GM18499 (cell line): ENCODE data around the gene SAE1.

Experiments used
- ATAC-seq: cut with Tn5 transposase; IDR thresholded peaks from one replicate; pipeline ENCODE4 v1.9.1; 2021; ENCODE audit warnings: moderate number of reproducible peaks; ENCODE audit not compliant: insufficient read depth, unreplicated experiment

SAE1 gene

DNA sequence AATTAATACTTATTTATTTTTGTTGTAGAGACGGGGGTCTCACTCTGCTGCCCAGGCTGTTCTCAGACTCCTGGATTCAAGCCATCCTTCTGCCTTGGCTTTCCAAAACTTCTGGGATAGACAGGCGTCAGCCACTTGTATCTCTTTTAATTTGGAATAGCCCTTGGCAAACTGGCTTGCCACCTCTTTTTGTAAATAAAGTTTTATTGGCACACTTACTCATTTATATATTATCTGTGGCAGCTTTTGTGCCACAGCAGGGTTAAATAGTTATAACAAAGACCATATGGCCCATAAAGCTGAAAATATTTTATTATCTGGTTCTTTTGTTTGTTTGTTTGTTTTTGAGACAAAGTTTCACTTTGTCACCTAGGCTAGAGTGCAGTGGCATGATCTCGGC is 69.9 kb downstream of the SAE1 start:
- ATAC-seq: no peak

- ATAC-seq: no peak
Observed at GRCh38 chr19:47203254-47203653, 72.6 kb downstream of the SAE1 start.

DNA sequence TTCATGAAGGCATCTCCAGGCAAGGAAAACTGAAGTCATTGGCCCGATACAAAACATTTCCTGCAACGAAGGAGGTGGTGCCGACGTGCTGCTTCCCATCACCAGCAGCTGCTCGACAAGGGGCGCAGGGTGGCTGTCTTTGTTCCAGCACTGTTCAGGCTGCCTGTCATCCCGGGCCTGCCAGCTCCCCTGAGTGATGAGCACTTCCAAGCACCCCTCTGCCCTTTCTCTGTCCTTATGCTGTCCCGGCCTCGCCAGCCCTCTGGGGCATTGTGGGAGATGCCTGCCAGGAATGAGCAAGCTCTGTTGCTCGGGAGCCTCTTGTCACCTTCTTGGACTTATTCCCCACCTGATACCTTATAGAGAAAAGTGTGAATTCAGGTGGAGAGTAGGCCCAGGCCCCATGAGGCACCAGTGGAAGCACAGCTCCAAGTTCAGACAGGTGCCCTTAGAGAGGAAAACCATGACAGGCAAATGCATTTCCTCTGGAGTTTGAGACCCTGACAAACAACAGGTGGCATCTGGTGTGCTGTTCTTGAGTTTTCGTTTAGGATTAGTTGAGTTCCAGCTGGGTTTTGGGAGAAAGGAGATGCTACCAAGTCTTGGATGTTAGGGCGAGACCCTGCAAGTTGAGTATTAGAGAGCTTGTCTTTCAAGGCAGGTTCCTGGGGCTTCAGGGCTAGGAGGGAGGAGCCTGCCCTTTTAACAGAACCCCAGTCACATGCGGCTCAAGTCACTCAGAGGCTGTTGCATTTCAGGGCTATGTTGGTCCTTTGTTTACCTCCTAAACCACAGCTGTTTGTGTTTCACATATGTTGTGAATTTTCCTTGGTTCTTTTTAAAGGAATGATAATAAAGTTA is 78.9 kb downstream of the SAE1 start:
- ATAC-seq: no peak

DNA sequence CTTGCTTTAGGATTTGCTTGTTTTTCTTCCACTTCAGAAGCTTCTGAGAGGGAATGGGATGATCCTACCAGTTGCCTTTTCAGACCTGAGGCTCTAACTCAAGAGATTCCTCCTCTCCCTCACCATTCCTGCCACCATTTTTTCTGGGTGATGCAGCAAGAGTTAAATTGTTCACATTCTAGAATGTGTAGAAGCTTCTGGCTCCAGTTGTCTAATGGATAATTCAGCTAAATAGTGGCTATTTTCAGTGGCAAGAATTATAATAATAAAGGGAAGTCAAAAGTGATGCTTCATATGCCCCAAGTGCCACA is 79.5 kb downstream of the SAE1 start:
- no peak for ATAC-seq

DNA sequence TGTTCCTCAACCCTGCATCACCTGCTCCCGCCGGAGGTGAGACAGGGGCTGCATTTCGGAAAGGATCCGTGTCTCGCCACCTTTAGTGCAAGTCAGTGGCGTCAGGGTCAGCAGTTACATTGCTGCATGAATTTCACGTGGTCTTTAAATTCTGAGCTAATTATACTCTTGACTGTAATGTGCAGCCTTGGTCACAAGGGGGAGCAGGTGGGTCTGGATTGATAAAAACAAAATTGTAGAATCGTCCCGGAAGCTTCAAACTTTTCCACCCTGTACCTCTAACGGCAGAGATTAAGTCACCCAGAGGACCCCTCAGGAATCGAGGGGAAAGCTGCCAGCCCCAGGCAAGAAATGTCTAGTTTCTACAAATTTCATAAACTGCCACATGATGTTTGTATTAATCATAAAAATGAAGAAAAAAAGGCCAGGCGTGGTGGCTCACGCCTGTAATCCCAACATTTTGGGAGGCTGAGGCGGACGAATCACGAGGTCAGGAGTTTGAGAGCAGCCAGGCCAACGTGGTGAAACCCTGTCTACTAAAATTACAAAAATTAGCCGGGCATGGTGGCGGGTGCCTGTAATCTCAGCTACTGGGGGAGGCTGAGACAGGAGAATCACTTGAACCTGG is 80.2 kb downstream of the SAE1 start:
- ATAC-seq: no peak

DNA sequence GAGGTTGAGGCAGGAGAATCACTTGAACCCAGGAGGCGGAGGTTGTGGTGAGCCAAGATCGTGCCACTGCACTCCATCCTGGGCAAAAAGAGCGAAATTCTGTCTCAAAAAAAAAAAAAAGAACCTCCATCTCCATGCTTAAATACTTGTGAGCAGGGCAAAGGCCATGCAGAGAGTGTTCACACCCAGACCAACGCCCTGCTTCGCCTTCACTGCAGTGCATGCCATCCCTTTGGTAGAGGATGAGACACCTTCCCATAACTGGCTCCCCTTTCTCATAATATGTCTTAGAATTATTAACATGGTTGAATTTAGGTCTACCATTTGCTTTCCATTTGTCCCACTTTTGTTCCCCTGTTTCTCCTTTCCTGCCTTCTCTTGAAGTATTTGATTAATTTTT is 84.9 kb downstream of the SAE1 start:
- ATAC-seq: no peak

- ATAC-seq: no peak
Observed at GRCh38 chr19:47221080-47221841, 90.6 kb downstream of the SAE1 start.

DNA sequence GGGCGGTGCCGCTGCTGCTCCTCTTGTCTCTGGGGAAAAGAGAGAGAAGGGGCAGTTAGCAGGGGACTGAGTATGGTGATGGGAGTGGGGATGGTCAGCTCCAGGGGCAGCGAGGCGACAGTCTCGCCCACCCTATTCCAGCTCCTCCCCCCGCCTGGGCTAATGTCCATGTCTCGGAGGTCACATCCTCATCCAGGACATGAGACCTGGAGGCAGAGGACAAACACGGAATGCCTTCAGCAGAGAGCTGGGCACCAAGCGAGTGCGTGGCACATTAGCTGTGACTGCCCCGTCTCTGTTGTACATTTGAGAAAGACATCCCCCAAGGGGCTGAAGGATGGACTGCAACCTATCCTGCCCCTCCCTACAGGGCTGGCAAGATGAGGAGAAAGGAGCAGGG is 91.3 kb downstream of the SAE1 start:
- ATAC-seq: no peak

DNA sequence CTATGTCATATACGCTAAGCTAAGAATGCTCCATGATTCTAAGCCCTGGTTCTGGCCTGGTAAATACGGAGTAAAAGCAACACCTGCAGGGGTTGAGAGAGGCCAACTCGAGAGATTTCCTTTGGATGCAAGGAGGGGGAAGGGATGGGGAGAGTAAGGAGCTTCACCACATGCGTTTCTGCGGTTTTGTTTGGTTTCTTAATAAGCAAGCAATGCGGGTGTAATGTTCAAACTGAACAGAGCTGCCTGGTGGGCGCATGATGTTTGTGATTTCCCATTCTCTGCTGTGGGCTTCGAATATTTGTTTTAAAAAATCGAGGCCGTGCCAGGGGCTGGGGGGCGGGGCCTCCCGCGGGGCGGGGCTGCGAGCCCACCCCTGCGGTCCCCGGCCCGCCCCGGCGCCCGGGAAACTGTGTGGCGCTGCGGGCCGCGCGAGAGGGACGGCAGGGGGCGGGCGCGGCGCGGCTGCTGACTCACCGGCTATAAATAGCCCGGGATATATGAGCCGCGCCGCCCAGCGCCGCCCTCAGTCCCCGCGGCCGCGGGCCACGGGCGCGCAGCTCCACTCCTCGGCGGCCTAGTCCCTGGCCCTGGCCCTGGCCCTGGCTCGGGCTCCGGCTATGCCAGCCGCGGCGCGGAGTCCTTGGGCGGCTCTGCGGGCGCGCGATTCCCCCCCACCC is 95.3 kb downstream of the SAE1 start:
- ATAC-seq: no peak

DNA sequence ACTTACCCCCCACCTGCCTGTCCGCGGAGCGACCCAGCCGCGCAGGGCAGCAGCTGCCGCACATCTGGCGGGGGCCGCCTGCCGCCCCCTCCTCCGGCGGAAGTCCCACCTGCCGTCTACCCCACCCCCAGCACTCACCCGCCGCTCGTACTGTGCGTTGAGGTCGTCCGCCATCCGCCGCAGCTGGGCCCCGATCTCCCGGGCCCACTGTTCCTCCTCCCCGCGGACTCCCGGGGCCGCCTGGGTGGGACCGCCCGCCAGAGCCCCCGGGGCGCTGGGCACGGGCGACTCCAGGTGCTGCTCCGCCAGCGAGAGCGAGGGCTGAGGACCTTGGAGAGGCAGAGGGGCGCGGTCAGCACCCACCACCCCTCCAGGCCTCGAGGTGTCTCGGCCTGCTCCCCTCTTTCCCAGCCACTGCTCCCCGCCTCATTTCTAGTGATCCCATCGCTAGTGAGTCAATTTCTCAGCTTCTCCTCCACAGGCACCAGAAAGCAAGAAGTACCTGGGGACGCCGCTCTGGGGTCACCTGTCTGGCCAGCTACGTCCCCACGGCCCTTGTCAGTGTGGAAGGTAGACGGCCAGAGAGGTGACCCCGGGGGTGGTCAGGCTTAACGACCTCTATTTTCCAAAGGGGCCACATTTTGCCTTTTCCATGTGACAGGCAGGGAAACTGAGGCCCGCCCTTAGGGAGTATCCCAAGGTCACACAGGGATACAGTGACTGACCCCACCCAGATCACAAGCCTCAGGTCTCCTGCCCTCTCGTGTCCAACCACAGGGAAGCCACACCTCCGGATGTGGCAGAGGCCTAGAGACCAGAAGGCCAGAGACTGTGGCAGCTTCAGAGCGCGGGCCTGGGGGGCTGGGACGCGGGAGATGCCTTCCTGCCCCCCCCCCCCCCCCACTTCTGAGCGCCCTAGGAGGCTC is 96.1 kb downstream of the SAE1 start:
- no peak for ATAC-seq

- ATAC-seq: no peak
Observed at GRCh38 chr19:47227352-47228167, 96.9 kb downstream of the SAE1 start.

- ATAC-seq: no peak
Observed at GRCh38 chr19:47228168-47228936, 97.7 kb downstream of the SAE1 start.

DNA sequence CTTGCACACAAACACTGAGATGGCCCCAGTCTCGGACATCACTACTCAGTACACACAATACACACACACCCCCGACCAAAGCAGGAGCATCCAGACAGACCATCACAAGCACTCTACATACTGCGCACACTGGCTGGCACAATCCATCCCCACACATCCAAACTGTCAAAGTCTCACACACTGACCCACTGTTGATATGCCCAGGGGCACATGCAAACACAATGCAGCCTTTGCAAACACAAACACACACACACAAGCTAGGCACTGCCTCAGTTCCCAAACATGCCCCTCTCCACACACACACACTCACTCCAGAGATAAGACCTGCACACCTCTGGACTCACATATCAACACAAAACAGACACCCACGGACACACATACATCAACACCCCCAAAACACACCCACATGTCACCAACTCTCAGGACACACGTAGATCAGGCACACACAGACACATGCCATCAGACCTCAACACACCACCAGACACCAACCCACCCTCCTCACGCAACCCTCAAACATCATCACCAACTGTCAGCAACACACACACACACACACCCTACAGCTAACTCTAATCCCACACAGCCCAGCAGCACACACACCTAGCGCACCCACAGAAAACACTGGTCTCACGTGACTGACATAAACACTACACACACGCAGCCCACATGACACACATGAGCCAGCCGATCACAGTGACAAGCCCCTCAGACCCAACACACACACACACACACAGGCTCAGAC is 98.5 kb downstream of the SAE1 start:
- no peak for ATAC-seq

GRCh38 chr19:47229676-47230053 is 99.0 kb downstream of the SAE1 start:
- no peak for ATAC-seq

- no peak for ATAC-seq
Observed at GRCh38 chr19:47230054-47230920, 99.7 kb downstream of the SAE1 start.

DNA sequence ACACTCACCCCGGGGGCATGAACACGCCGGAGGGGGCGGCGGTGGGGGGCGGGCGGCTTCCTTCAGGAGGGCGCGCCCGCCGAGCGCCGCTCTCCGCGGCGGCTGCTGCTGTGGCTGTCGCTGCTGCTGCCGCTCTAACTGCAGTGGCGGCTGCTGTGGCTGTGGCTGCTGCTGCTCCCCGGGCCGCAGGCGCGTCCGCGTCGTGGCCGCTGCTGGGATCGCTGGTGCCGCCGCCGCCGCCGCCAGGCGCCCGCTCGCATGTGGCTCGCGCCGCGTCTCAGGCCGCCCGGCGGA is 100.2 kb downstream of the SAE1 start, which contains the start of gene BBC3:
Gene BBC3 (minus strand): TSS at position 279 of the 294 bp plus-strand sequence. CDS start 2,768 bp downstream, outside the sequence.
- no peak for ATAC-seq
